Suprapubic skin (tissue), 4 donors: ENCODE results near the gene DEPP1.

Experiments used
- CTCF ChIP-seq, 2 donors: fragments of 200-600 bp in 1 of 2; fragments of 450-650 bp in 1 of 2; sonication (generic) in 1 of 2; IDR thresholded peaks; one replicate each; pipeline ENCODE4 v1.5.1; 2016 to 2019; ENCODE audit warnings: antibody characterized with exemption in 2 of 2, mild to moderate bottlenecking in 1 of 2, moderate library complexity in 1 of 2
- EP300 ChIP-seq: sonication (generic); formaldehyde crosslinking; IDR thresholded peaks from one replicate; pipeline ENCODE4 v1.6.1; 2017; ENCODE audit warnings: antibody characterized with exemption
- POLR2A ChIP-seq, 2 donors: fragments of 450-650 bp; IDR thresholded peaks; one replicate each; pipeline ENCODE4 v1.6.1; 2017; ENCODE audit warnings: antibody characterized with exemption in 2 of 2, mild to moderate bottlenecking in 2 of 2, moderate library complexity in 2 of 2
- POLR2AphosphoS5 ChIP-seq, 3 donors: sonication (generic); formaldehyde crosslinking; IDR thresholded peaks; one replicate each; pipeline ENCODE4 v1.6.1; 2017; ENCODE audit warnings: antibody characterized with exemption in 3 of 3

DNA sequence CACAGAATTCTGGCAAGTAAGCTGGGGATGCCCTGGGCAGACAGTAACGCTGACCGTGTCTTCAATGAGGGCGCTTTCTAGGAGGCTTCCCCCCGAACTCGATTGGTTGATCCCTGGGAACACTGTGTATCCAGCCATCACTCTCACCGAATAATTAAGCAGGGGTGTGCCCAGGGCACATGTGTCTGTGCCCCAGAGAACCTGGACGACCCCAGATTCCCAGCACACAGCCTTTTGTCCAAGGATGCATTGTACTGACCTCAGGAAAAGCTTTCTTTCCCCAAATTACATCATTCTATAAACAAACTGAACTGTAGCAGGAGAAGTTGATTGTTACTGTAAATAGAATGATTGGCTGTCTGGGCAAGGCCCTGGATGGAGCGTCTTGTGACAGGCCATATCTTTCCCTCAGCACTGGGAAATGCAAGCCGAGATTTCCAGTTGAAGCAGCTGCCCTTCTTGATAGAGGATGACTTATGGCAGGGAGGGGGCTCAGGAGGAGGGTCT, 6.6 kb upstream of the DEPP1 start:
- TF ChIP-seq EP300: no peak
- no peak for TF ChIP-seq POLR2A (IDR thresholded peaks at IDR 0.05)
- TF ChIP-seq CTCF (IDR thresholded peaks at IDR 0.05): no peak
- TF ChIP-seq POLR2AphosphoS5 (IDR thresholded peaks at IDR 0.05): no peak
